Heart left ventricle (tissue), 16 donors: ENCODE data around the gene STBD1. TPM values are rescaled to one million over a fixed set of nuclear protein-coding genes. Genes with fewer than 3 reads are reported as not detected.

ENCODE experiments used
- ATAC-seq, 4 donors: fragments of 200-7000 bp; cut with Tn5 transposase; one replicate each; pipeline ENCODE4 v1.9.1; 2020 to 2022; ENCODE audit warnings: moderate library complexity in 4 of 4, mild to moderate bottlenecking in 3 of 4, moderate number of reproducible peaks in 1 of 4
- DNase-seq, 5 donors: peaks; one replicate each; pipeline ENCODE4 v3.0.0-alpha.2; 2020
- H3K27ac ChIP-seq, 12 donors: fragments of 200-600 bp; sonication (generic) in 4 of 12; one replicate each; pipeline versions ENCODE4 v1.5.0 to v1.8.0; 2016 to 2022; ENCODE audit warnings: mild to moderate bottlenecking in 2 of 12
- H3K27me3 ChIP-seq, 9 donors: fragments of 200-600 bp; sonication (generic) in 2 of 9; one replicate each; pipeline versions ENCODE4 v1.5.1 to v1.8.0; 2016 to 2022; ENCODE audit warnings: mild to moderate bottlenecking in 3 of 9
- H3K36me3 ChIP-seq, 9 donors: fragments of 200-600 bp; sonication (generic) in 2 of 9; one replicate each; pipeline versions ENCODE4 v1.5.0 to v1.8.0; 2018 to 2022; ENCODE audit warnings: mild to moderate bottlenecking in 2 of 9
- H3K4me1 ChIP-seq, 12 donors: fragments of 200-600 bp; sonication (generic) in 4 of 12; one replicate each; pipeline versions ENCODE4 v1.5.0 to v1.8.0; 2016 to 2022; ENCODE audit warnings: mild to moderate bottlenecking in 3 of 12
- H3K4me3 ChIP-seq, 12 donors: fragments of 200-600 bp; sonication (generic) in 4 of 12; one replicate each; pipeline versions ENCODE4 v1.5.0 to v1.8.0; 2017 to 2022; ENCODE audit warnings: mild to moderate bottlenecking in 9 of 12, moderate library complexity in 4 of 12
- H3K9me3 ChIP-seq, 12 donors: fragments of 200-600 bp; sonication (generic) in 4 of 12; one replicate each; pipeline versions ENCODE4 v1.5.0 to v1.8.0; 2016 to 2022; ENCODE audit warnings: mild to moderate bottlenecking in 1 of 12
- CTCF ChIP-seq, 12 donors: fragments of 200-600 bp; sonication (generic) in 4 of 12; IDR thresholded peaks; one replicate each; pipeline versions ENCODE4 v1.5.0 to v1.8.0; 2018 to 2022; ENCODE audit warnings: antibody characterized with exemption in 12 of 12, mild to moderate bottlenecking in 5 of 12
- POLR2A ChIP-seq, 2 donors: fragments of 450-650 bp; IDR thresholded peaks; one replicate each; pipeline ENCODE4 v1.6.1; 2017; ENCODE audit warnings: antibody characterized with exemption in 2 of 2, mild to moderate bottlenecking in 2 of 2, moderate library complexity in 2 of 2
- WGBS, 4 donors: extraction: QIAGEN DNeasy Blood & Tissue Kit in 2 of 4; methylation state at CpG; one replicate each; pipeline versions ENCODE4 v1.1.5 to v1.1.7; 2013 to 2018; 5-methylcytosine and 5-hydroxymethylcytosine counted together
- intact Hi-C, 10 donors: fragments of 100-400 bp; cut with DNase I; formaldehyde crosslinking; loops; one replicate each; pipeline versions ENCODE4 v1.11.1 to v1.14.2; 2022
- polyA plus RNA-seq, 2 donors: library from polyadenylated mRNA; stranded (reverse); fragments of 200-250 nt; gene quantifications; one replicate each; pipeline ENCODE4 v1.2.3, GENCODE V29; 2013
- total RNA-seq, 9 donors: library from RNA; depleted of rRNA in 2 of 9; stranded (reverse); fragments of >200 nt in 2 of 9; fragmentation: NEBNext Ultra II Directional in 3 of 9; extraction: Animal tissue kit (Norgen Biotek cat#: 25700) in 3 of 9; gene quantifications; one replicate each; pipeline versions ENCODE4 v1.1.0 to v1.2.4, GENCODE V29; 2016 to 2023
- donor health status: ischemic (EF 13 %, LVEDD 7.1; RV severe dilation, severe dysfunction).
- donor health status: healthy with polysubstance abuse.
- donor health status: DM: no; HTN: yes; CAD: no.
- donor health status: DM: no; HTN: no; CAD: no.
- donor health status: ischemic (EF 25% LVEDD 6.9; RV normal size, moderate dysfunction).
- donor health status: ischemic (EF 25% LVEDD 5.7; RV mildly dilated, moderate dysfunction).
- donor health status: healthy.
- donor health status: DM: yes; HTN: yes; CAD: no.
- donor health status: ischemic (EF 35%, LVEDD 5.7; RV mildly dilated, moderate dysfunction).
- donor health status: nonischemic (EF 11% LVEDD 7.7; RV severe dilation, severe dysfunction).
- donor health status: DM: yes; HTN: yes; CAD: no.
- donor health status: PGD.
- donor health status: ischemic (EF 29% LVEDD 5.4; RV normal size, mild dysfunction).
- donor health status: nonischemic (EF 23%, LVEDD 6.1; RV moderate dilation, normal function).

The STBD1 gene
- total and polyA plus RNA-seq, 11 donors = 16.8 to 50.8 (median 25.8) TPM

GRCh38 chr4:76301068-76301774 is 5.3 kb upstream of the STBD1 start:
- H3K4me1 ChIP-seq = peaks cover 0 to 48% (median 13%) of the 10 kb centered on the region in 12 donors
- H3K27ac ChIP-seq = peak overlapping the region in 11 of 12 donors; percentile 29 to 67 (median 55)
- no peaks in the 10 kb centered on the region for H3K27me3 ChIP-seq
- intact Hi-C loops = loop anchor here in 4 of 10 donors (10.0 kb wide), 4 partner anchors 46 to 116 kb away; partner anchors contain the start of genes SCARB2 (in 2 of the 4) and FAM47E (in 1 of the 4)
- peaks cover 0 to 28% (median 5%) of the 10 kb centered on the region in 12 donors for H3K9me3 ChIP-seq
- 82 to 83% (median 83%) methylated on average over 4 of the region's 4 CpGs for WGBS, 4 donors
- no peak overlapping the region for H3K4me3 ChIP-seq
- ATAC-seq (peak in 3 of 4 donors; percentile 41 to 63 (median 53)), DNase-seq (no peak)
- no peaks in the 10 kb centered on the region for H3K36me3 ChIP-seq
- TF ChIP-seq POLR2A (IDR thresholded peaks at IDR 0.05) (no peak), CTCF (IDR thresholded peaks at IDR 0.05) (no peak)

- ATAC-seq (no peak), DNase-seq (no peak)
- Histone ChIP-seq H3K4me3 (no peak overlapping the region), H3K27ac (peak overlapping the region in 11 of 12 donors; percentile 29 to 67 (median 55)), H3K36me3 (no peaks in the 10 kb centered on the region), H3K9me3 (peaks cover 0 to 22% (median 5%) of the 10 kb centered on the region in 12 donors), H3K4me1 (peaks cover 0 to 48% (median 13%) of the 10 kb centered on the region in 12 donors), H3K27me3 (no peaks in the 10 kb centered on the region)
- TF ChIP-seq CTCF (IDR thresholded peaks at IDR 0.05) = no peak
- no peak for TF ChIP-seq POLR2A (IDR thresholded peaks at IDR 0.05)
- intact Hi-C loops = loop anchor here in 4 of 10 donors (10.0 kb wide), 4 partner anchors 47 to 117 kb away; partner anchors contain the start of genes SCARB2 (in 2 of the 4) and FAM47E (in 1 of the 4)
- WGBS, 4 donors = 40 to 72% (median 53%) methylated on average over 1 of the region's 1 CpG
Measured at GRCh38 chr4:76301775-76302162, 4.8 kb upstream of the STBD1 start.

DNA sequence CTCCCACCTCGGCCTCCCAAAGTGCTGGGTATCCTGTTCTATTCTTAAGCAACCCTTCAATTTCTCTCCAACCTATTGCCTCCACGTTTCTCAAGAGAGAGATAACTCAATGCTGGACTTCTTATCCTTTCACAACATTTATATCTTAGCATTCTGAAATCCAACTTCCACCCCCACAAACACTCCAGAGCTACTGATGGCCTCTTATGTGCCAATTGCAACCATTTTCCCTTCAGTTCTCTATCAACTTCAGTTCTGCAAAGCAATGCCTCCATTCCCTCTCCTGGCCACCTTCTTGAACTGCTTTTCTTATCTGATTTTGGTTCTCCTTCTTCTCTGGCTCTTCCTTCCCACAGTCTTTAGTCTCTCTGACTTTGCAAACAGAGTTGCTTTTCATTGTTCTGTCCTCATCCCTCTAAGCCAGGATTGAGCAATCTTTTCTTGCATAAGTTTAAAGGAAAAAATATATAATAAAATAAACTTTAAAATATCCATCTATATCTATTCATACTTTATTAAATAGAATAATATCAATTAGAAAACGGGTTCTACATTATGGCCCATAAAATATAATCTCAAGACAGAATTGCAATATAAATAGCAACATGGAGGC is 3.6 kb upstream of the STBD1 start:
- no peak overlapping the region for H3K27ac ChIP-seq
- H3K9me3 ChIP-seq = peaks cover 0 to 11% (median 2%) of the 10 kb centered on the region in 12 donors
- WGBS, 4 donors = 69 to 82% (median 74%) methylated on average over 3 of the region's 3 CpGs
- no peak overlapping the region for H3K4me3 ChIP-seq
- DNase-seq (no peak), ATAC-seq (no peak)
- intact Hi-C loops = loop anchor here in 4 of 10 donors (10.0 kb wide), 4 partner anchors 48 to 118 kb away; partner anchors contain the start of genes SCARB2 (in 2 of the 4) and FAM47E (in 1 of the 4)
- no peaks in the 10 kb centered on the region for H3K36me3 ChIP-seq
- H3K27me3 ChIP-seq = no peaks in the 10 kb centered on the region
- peaks cover 0 to 58% (median 15%) of the 10 kb centered on the region in 12 donors for H3K4me1 ChIP-seq
- TF ChIP-seq CTCF (IDR thresholded peaks at IDR 0.05) = no peak
- TF ChIP-seq POLR2A (IDR thresholded peaks at IDR 0.05) = no peak
